ENCODE results near the gene ACRV1. TPM values are rescaled to one million over a fixed set of nuclear protein-coding genes. Genes with fewer than 3 reads are reported as not detected.

Gene ACRV1
- total RNA-seq, 4 donors from 2014 or later: not detected

- Histone ChIP-seq H3K36me3 (peaks cover 0 to 8% of the 10 kb centered on the region in 2 donors), H3K9me3 (no peaks in the 10 kb centered on the region), H3K4me3 (no peak overlapping the region), H3K27ac (no peak overlapping the region), H3K27me3 (no peaks in the 10 kb centered on the region), H3K4me1 (no peaks in the 10 kb centered on the region)
- ATAC-seq: no peak
- TF ChIP-seq EP300 (IDR thresholded peaks at IDR 0.05): no peak
- no peak for TF ChIP-seq POLR2AphosphoS5 (IDR thresholded peaks at IDR 0.05)
- TF ChIP-seq POLR2A (IDR thresholded peaks at IDR 0.05): no peak
- TF ChIP-seq, protein P1, sequence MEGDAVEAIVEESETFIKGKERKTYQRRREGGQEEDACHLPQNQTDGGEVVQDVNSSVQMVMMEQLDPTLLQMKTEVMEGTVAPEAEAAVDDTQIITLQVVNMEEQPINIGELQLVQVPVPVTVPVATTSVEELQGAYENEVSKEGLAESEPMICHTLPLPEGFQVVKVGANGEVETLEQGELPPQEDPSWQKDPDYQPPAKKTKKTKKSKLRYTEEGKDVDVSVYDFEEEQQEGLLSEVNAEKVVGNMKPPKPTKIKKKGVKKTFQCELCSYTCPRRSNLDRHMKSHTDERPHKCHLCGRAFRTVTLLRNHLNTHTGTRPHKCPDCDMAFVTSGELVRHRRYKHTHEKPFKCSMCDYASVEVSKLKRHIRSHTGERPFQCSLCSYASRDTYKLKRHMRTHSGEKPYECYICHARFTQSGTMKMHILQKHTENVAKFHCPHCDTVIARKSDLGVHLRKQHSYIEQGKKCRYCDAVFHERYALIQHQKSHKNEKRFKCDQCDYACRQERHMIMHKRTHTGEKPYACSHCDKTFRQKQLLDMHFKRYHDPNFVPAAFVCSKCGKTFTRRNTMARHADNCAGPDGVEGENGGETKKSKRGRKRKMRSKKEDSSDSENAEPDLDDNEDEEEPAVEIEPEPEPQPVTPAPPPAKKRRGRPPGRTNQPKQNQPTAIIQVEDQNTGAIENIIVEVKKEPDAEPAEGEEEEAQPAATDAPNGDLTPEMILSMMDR (IDR thresholded peaks at IDR 0.05): no peak
- 100% methylated on average over 1 of the region's 1 CpG; no CpG with 5 or more reads in 1 of the 2 donors for WGBS, 2 donors (ENCODE audit: low coverage in 1 of 2)
Observed at GRCh38 chr11:125638315-125638714, 42.3 kb downstream of the ACRV1 start.

DNA sequence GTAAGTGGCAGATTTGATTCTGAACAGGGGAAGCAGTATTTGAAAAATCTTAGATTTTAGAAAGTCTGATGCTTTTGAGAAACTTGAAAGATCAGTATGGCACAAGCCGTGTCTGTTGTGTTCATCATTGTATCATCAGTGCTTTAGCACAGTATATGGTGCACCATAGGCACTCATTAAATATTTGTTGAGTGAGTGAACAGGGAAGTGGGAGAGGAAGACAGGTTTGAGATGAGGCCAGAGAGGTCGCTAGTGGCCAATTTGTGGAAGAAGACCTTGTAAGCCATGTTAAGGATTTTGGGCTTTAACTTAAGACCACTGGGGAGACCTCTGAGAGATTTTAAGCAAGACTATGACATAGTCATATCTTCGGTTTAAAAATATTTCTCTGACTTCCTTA lies 42.8 kb downstream of the ACRV1 start:
- Histone ChIP-seq H3K4me3 (no peak overlapping the region), H3K27me3 (no peaks in the 10 kb centered on the region), H3K27ac (no peak overlapping the region), H3K4me1 (no peaks in the 10 kb centered on the region), H3K36me3 (peaks cover 0 to 8% of the 10 kb centered on the region in 2 donors), H3K9me3 (no peaks in the 10 kb centered on the region)
- no peak for ATAC-seq
- 76 to 94% methylated on average over 3 of the region's 3 CpGs for WGBS, 2 donors (ENCODE audit: low coverage in 1 of 2)
- TF ChIP-seq POLR2A (IDR thresholded peaks at IDR 0.05): no peak
- TF ChIP-seq, protein P1 (IDR thresholded peaks at IDR 0.05): no peak
- TF ChIP-seq EP300 (IDR thresholded peaks at IDR 0.05): no peak
- no peak for TF ChIP-seq POLR2AphosphoS5 (IDR thresholded peaks at IDR 0.05)

- TF ChIP-seq, protein P1 (IDR thresholded peaks at IDR 0.05): no peak
- TF ChIP-seq EP300 (IDR thresholded peaks at IDR 0.05) (no peak), POLR2A (IDR thresholded peaks at IDR 0.05) (no peak), POLR2AphosphoS5 (IDR thresholded peaks at IDR 0.05) (no peak)
- Histone ChIP-seq H3K9me3 (no peaks in the 10 kb centered on the region), H3K36me3 (no peaks in the 10 kb centered on the region), H3K27ac (no peak overlapping the region), H3K4me3 (no peak overlapping the region), H3K27me3 (no peaks in the 10 kb centered on the region), H3K4me1 (peaks cover 3 to 29% (median 7%) of the 10 kb centered on the region in 3 donors)
- no peak for ATAC-seq
- 64 to 79% methylated on average over 7 of the region's 7 CpGs for WGBS, 2 donors (ENCODE audit: low coverage in 1 of 2)
Observed at GRCh38 chr11:125627236-125627910, 53.3 kb downstream of the ACRV1 start.

DNA sequence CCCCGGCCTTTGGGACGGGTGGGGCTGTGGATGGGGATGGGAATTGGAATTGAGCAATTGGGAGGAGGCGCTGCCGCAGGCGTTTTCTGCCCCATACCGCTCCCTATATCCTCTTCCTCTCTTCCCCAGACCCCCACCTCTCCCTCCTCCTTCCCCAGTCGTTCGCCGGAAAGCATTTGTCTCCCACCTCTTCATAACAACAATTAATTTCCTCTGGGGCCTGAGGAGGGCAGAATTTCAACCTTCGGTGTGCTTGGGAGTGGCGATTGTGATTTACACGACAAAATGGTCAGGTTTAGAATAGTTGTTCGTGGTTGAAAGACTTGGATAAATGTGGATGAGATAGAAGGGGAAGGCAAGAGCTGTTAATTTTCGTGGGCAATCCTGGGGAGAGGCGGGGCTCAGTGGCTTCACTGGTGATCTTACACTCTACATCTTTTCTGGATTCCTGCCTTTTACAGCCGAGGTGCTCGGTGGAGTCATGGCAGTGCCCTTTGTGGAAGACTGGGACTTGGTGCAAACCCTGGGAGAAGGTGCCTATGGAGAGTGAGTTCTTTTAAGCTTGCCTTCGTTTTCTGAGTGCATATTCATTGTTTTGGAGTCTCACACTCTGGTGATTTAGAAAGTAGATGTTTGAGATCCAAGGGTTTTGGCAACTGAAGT lies 54.2 kb downstream of the ACRV1 start:
- no peaks in the 10 kb centered on the region for H3K9me3 ChIP-seq
- H3K4me1 ChIP-seq: peaks cover 3 to 37% (median 7%) of the 10 kb centered on the region in 3 donors
- H3K4me3 ChIP-seq: peak overlapping the region; percentile 44 to 75
- WGBS, 2 donors (ENCODE audit: low coverage in 1 of 2): 0 to 1% methylated on average over 7 to 9 of the region's 18 CpGs
- ATAC-seq: no peak
- TF ChIP-seq POLR2A (IDR thresholded peaks at IDR 0.05) (no peak), EP300 (IDR thresholded peaks at IDR 0.05) (no peak), POLR2AphosphoS5 (IDR thresholded peaks at IDR 0.05) (no peak)
- TF ChIP-seq, protein P1 (IDR thresholded peaks at IDR 0.05): no peak
- H3K36me3 ChIP-seq: peaks cover 0 to 8% of the 10 kb centered on the region in 2 donors
- no peaks in the 10 kb centered on the region for H3K27me3 ChIP-seq
- peak overlapping the region in 3 of 4 donors; percentile 95 to 96 (median 95) for H3K27ac ChIP-seq

Measured in gastroesophageal sphincter (tissue), 4 donors.